Measurements from ENCODE around the gene HGF. TPM values are rescaled to one million over a fixed set of nuclear protein-coding genes. Genes with fewer than 3 reads are reported as not detected.

The HGF gene
- total RNA-seq, 1 donor from 2014 or later, result 6.6 TPM

GRCh38 chr7:81655271-81655670 lies 114.6 kb downstream of the HGF start:
- intact Hi-C loops (cut with DNase I), result no loop called here

GRCh38 chr7:81652225-81652624 lies 117.6 kb downstream of the HGF start:
- intact Hi-C loops (cut with DNase I), result no loop called here
- DNase-seq (ENCODE audit: low spot score), result no peak

More at GRCh38 chr7:81655271-81655670, 114.6 kb downstream of the HGF start:
- no peak for DNase-seq (ENCODE audit: low spot score)

Data from cardiac septum (tissue), 1 donor.